ENCODE results near the gene TUT1. TPM values are rescaled to one million over a fixed set of nuclear protein-coding genes. Genes with fewer than 3 reads are reported as not detected.

TUT1 gene
- total and polyA plus RNA-seq, 2 experiments from 2014 or later, result 12.8 to 22.2 TPM

DNA sequence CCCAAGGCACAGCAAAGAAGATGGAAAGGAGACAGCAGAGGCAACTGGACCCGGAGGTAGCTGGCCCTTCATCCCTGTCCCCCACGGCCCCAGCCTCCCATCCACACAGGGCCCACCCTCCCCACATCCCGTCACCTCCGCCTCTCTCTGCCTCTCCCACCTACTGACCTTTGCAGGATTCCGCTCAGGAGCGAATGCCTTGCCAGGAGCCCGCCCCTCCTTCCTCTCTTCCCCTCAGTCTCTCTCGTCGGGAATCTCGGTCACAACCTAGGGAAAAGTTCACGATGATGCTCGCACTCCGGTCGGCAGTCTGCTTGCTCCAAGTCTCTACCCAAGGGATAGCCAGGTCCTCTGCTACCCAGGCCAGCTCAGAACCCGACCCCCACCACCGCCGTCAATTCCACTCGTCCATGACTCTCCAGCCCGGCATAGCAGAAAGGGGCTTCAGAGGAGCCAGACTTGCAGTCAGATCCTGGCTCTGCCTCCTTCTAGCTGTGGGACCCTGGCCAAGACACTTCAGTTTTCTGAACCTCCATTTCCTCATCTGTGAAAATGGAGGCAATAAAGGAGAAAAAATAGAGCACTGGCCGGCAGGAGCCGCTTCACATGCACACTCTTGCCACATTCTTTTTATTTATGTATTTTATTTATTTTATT is 54.9 kb downstream of the TUT1 start:
- no peak overlapping the region for H3K27ac ChIP-seq (ENCODE audit: low read depth)
- no peaks in the 10 kb centered on the region for H4K20me1 ChIP-seq (replicated peaks; ENCODE audit: insufficient read depth)
- H3K4me3 Mint-ChIP-seq, result peak overlapping the region; percentile 22; the same call in 1 of the 3 replicates
- H3F3A ChIP-seq (replicated peaks; ENCODE audit: low read depth), result no peaks in the 10 kb centered on the region
- DNase-seq (ENCODE audit: low spot score) (peak; percentile 53), ATAC-seq (peak; percentile 70)
- 0 out of 2 replicates have a peak, but pooled peaks cover 4% of the 10 kb centered on the region for H3K4me1 ChIP-seq (ENCODE audit: insufficient read depth)
- H2AFZ ChIP-seq, result no peak overlapping the region; the same call in 1 of the 2 replicates
- H3K27me3 ChIP-seq (ENCODE audit: insufficient read depth), result 0 out of 2 replicates have a peak, but pooled peaks cover 4% of the 10 kb centered on the region
- H3K79me2 ChIP-seq (replicated peaks; ENCODE audit: insufficient read depth), result no peaks in the 10 kb centered on the region
- no peak overlapping the region for H3K4me3 ChIP-seq
- H3K4me2 ChIP-seq, result 0 out of 2 replicates have a peak overlapping the region, but pooled peaks have one; percentile 55
- TF ChIP-seq ZNF331 (CRISPR knock-in tag; IDR thresholded peaks at IDR 0.05; ENCODE audit: low read depth), result no peak
- TF ChIP-seq, protein P1, sequence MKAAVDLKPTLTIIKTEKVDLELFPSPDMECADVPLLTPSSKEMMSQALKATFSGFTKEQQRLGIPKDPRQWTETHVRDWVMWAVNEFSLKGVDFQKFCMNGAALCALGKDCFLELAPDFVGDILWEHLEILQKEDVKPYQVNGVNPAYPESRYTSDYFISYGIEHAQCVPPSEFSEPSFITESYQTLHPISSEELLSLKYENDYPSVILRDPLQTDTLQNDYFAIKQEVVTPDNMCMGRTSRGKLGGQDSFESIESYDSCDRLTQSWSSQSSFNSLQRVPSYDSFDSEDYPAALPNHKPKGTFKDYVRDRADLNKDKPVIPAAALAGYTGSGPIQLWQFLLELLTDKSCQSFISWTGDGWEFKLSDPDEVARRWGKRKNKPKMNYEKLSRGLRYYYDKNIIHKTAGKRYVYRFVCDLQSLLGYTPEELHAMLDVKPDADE (IDR thresholded peaks at IDR 0.05), result no peak
- no peak for TF ChIP-seq STAT1 (IDR thresholded peaks at IDR 0.05; ENCODE audit: unreplicated experiment)
- TF ChIP-seq EZH2 (IDR thresholded peaks at IDR 0.05; ENCODE audit: low read depth, unreplicated experiment), result no peak
- no peak for TF ChIP-seq ZNF114 (CRISPR knock-in tag; IDR thresholded peaks at IDR 0.05)
- TF ChIP-seq, protein P2, sequence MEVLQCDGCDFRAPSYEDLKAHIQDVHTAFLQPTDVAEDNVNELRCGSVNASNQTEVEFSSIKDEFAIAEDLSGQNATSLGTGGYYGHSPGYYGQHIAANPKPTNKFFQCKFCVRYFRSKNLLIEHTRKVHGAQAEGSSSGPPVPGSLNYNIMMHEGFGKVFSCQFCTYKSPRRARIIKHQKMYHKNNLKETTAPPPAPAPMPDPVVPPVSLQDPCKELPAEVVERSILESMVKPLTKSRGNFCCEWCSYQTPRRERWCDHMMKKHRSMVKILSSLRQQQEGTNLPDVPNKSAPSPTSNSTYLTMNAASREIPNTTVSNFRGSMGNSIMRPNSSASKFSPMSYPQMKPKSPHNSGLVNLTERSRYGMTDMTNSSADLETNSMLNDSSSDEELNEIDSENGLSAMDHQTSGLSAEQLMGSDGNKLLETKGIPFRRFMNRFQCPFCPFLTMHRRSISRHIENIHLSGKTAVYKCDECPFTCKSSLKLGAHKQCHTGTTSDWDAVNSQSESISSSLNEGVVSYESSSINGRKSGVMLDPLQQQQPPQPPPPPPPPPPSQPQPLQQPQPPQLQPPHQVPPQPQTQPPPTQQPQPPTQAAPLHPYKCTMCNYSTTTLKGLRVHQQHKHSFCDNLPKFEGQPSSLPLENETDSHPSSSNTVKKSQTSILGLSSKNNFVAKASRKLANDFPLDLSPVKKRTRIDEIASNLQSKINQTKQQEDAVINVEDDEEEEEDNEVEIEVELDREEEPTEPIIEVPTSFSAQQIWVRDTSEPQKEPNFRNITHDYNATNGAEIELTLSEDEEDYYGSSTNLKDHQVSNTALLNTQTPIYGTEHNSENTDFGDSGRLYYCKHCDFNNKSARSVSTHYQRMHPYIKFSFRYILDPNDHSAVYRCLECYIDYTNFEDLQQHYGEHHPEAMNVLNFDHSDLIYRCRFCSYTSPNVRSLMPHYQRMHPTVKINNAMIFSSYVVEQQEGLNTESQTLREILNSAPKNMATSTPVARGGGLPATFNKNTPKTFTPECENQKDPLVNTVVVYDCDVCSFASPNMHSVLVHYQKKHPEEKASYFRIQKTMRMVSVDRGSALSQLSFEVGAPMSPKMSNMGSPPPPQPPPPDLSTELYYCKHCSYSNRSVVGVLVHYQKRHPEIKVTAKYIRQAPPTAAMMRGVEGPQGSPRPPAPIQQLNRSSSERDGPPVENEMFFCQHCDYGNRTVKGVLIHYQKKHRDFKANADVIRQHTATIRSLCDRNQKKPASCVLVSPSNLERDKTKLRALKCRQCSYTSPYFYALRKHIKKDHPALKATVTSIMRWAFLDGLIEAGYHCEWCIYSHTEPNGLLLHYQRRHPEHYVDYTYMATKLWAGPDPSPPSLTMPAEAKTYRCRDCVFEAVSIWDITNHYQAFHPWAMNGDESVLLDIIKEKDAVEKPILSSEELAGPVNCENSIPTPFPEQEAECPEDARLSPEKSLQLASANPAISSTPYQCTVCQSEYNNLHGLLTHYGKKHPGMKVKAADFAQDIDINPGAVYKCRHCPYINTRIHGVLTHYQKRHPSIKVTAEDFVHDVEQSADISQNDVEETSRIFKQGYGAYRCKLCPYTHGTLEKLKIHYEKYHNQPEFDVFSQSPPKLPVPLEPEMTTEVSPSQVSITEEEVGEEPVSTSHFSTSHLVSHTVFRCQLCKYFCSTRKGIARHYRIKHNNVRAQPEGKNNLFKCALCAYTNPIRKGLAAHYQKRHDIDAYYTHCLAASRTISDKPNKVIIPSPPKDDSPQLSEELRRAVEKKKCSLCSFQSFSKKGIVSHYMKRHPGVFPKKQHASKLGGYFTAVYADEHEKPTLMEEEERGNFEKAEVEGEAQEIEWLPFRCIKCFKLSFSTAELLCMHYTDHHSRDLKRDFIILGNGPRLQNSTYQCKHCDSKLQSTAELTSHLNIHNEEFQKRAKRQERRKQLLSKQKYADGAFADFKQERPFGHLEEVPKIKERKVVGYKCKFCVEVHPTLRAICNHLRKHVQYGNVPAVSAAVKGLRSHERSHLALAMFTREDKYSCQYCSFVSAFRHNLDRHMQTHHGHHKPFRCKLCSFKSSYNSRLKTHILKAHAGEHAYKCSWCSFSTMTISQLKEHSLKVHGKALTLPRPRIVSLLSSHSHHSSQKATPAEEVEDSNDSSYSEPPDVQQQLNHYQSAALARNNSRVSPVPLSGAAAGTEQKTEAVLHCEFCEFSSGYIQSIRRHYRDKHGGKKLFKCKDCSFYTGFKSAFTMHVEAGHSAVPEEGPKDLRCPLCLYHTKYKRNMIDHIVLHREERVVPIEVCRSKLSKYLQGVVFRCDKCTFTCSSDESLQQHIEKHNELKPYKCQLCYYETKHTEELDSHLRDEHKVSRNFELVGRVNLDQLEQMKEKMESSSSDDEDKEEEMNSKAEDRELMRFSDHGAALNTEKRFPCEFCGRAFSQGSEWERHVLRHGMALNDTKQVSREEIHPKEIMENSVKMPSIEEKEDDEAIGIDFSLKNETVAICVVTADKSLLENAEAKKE (CRISPR knock-in tag; IDR thresholded peaks at IDR 0.05), result no peak
- no peak for TF ChIP-seq JUNB (IDR thresholded peaks at IDR 0.05; ENCODE audit: unreplicated experiment)
- no peak for TF ChIP-seq CREB1 (CRISPR knock-in tag; IDR thresholded peaks at IDR 0.05; ENCODE audit: low read depth)
- TF ChIP-seq, protein P3, sequence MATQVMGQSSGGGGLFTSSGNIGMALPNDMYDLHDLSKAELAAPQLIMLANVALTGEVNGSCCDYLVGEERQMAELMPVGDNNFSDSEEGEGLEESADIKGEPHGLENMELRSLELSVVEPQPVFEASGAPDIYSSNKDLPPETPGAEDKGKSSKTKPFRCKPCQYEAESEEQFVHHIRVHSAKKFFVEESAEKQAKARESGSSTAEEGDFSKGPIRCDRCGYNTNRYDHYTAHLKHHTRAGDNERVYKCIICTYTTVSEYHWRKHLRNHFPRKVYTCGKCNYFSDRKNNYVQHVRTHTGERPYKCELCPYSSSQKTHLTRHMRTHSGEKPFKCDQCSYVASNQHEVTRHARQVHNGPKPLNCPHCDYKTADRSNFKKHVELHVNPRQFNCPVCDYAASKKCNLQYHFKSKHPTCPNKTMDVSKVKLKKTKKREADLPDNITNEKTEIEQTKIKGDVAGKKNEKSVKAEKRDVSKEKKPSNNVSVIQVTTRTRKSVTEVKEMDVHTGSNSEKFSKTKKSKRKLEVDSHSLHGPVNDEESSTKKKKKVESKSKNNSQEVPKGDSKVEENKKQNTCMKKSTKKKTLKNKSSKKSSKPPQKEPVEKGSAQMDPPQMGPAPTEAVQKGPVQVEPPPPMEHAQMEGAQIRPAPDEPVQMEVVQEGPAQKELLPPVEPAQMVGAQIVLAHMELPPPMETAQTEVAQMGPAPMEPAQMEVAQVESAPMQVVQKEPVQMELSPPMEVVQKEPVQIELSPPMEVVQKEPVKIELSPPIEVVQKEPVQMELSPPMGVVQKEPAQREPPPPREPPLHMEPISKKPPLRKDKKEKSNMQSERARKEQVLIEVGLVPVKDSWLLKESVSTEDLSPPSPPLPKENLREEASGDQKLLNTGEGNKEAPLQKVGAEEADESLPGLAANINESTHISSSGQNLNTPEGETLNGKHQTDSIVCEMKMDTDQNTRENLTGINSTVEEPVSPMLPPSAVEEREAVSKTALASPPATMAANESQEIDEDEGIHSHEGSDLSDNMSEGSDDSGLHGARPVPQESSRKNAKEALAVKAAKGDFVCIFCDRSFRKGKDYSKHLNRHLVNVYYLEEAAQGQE (IDR thresholded peaks at IDR 0.05; ENCODE audit: unreplicated experiment), result no peak
- TF ChIP-seq, protein P4, sequence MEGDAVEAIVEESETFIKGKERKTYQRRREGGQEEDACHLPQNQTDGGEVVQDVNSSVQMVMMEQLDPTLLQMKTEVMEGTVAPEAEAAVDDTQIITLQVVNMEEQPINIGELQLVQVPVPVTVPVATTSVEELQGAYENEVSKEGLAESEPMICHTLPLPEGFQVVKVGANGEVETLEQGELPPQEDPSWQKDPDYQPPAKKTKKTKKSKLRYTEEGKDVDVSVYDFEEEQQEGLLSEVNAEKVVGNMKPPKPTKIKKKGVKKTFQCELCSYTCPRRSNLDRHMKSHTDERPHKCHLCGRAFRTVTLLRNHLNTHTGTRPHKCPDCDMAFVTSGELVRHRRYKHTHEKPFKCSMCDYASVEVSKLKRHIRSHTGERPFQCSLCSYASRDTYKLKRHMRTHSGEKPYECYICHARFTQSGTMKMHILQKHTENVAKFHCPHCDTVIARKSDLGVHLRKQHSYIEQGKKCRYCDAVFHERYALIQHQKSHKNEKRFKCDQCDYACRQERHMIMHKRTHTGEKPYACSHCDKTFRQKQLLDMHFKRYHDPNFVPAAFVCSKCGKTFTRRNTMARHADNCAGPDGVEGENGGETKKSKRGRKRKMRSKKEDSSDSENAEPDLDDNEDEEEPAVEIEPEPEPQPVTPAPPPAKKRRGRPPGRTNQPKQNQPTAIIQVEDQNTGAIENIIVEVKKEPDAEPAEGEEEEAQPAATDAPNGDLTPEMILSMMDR (conservative IDR thresholded peaks at IDR 0.05; ENCODE audit: low read depth in 2 of 2), result no peak
- TF ChIP-seq POLR2AphosphoS5 (IDR thresholded peaks at IDR 0.05; ENCODE audit: low read depth), result no peak
- H3K36me3 Mint-ChIP-seq (ENCODE audit: low read depth), result peaks cover 8% of the 10 kb centered on the region; the same call in 2 of the 3 replicates
- H3K4me1 Mint-ChIP-seq, result peaks cover 20% of the 10 kb centered on the region
- peaks cover 6% of the 10 kb centered on the region for H3K9me3 Mint-ChIP-seq
- peaks cover 4% of the 10 kb centered on the region for H3K27me3 Mint-ChIP-seq (ENCODE audit: insufficient read depth, low read depth, poor library complexity)
- no peaks in the 10 kb centered on the region for H3K36me3 ChIP-seq (ENCODE audit: insufficient read depth)
- H3K9me2 ChIP-seq (ENCODE audit: insufficient read depth), result no peaks in the 10 kb centered on the region
- H3K27ac Mint-ChIP-seq, result no peak overlapping the region

Data from GM23338 (cell line).